Inflammatory macrophage treated with lipopolysaccharide for 4 hours (primary cell): Measurements from ENCODE around the gene TLE7.

Source experiments
- DNase-seq: peaks from one replicate; pipeline ENCODE4 v3.0.0-alpha.2; 2020

The TLE7 gene

GRCh38 chr16:71412270-71413160 lies 29.3 kb downstream of the TLE7 start:
- peak; percentile 55 for DNase-seq

DNA sequence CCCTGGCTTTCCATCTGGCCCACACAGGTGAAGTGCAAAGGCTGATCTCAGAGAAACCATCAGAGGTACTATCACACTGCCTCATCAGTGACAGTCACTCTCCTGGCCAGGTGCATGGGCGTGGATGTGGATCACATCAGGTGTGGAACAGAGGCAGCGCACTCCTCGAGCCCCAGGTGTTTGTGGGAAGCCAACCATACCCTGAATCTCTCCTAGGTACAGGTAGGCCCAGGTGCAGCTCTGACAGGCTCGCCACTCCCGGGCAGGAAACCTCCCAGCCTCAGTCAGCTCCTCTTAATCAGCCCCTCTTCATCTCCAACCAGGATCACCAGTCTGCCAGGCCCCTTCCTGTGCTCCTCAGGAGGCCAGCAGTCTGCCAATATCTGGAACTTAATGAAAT lies 31.7 kb downstream of the TLE7 start:
- no peak for DNase-seq

- DNase-seq = no peak
These were observed 32.7 kb downstream of the TLE7 start for GRCh38 chr16:71409011-71409775.

DNA sequence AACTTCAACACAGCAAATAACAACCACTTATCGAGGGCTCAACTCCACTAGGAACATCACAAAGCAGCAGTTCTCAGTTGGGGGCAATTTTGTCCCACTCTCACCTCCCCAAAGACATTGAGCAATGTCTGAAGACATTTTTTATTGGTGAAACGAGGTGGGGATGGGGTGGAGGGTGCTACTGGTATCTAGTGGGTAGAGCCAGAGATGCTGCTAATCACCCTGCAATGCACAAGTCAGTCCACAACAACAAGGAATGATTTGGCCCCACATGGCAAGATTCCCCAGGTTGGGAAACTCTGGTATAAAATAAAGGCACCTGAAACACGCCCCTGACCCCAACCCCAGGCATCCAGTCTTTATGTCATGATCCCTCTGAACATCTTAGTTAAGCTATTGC lies 33.3 kb downstream of the TLE7 start:
- no peak for DNase-seq

DNA sequence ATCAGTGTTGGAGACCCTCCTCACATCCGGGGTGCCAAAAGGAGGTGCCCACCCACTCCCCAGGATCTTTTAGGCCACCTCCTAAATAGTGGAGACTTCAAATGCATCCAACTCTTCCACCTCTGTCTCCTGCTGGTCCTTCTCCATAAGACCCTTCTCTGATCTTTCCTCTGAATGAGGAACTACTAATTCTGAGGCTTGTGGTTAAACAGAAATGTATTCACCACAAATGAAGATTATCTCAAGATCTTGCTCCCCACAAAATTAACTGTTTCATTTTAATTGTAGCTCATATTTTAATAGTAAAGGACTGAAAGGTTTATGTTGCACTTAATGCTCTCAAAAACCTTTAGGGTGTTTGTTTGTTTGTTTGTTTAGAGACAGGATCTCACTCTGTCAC lies 34.1 kb downstream of the TLE7 start:
- no peak for DNase-seq

DNA sequence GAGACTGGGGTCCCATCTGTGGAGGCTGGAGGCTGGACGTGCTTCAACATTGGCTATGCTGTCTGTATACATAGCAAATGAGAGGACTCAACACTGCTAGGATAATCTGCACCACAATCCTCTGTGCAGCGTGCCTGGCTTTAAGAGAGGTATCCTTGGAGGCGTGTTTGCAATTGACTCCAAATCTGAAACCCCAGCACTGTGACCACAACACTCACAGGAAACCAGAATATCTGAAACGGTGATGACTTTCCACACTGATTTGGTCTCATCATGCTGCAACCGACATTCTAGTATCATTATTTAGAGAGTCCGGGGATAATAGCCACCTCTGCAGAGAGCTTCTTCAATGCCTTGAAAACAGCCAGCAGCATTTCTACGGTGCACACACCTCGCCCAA lies 35.1 kb downstream of the TLE7 start:
- DNase-seq = no peak

DNA sequence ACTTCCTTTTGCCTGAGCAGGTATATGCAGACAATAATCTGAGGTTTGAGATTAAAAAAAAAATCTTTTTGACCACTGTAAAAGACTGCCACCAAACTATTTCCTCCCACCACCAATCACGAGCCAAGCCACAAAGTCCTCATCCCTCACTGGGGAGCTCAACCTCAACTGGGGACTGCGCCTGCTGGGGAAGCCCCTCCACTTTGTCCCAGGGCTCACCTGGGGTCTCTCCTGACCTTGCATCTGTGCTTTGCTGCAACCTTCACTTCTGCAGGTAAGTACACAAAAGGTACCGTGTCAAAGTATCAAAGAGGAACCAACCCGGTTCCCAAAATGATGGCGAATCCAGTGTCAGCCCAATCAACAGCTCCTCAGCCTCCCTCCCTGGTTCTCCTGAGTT lies 35.5 kb downstream of the TLE7 start:
- no peak for DNase-seq

- DNase-seq = no peak
These were observed 37.5 kb downstream of the TLE7 start for GRCh38 chr16:71404364-71404763.

DNA sequence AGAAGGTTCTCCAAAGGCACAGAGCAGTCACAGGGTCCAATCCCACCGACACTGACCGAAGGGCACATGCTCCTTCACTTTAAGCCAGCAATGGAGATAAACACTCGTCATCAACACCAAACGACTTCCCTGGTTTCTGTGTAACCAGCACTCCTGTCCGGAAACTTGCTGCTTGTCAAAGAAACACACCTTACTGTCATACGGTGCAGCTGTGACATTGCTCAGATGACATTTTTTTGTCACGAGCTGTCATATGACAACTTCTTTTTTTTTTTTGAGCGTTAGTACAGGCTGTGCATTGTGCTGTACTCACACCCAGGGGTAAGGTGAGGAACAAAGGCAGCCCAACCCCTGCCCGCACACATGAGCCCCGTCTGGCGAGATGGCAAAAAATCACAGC lies 39.2 kb downstream of the TLE7 start:
- DNase-seq = no peak

- DNase-seq = no peak
These were observed 39.8 kb downstream of the TLE7 start for GRCh38 chr16:71402007-71402406.

DNA sequence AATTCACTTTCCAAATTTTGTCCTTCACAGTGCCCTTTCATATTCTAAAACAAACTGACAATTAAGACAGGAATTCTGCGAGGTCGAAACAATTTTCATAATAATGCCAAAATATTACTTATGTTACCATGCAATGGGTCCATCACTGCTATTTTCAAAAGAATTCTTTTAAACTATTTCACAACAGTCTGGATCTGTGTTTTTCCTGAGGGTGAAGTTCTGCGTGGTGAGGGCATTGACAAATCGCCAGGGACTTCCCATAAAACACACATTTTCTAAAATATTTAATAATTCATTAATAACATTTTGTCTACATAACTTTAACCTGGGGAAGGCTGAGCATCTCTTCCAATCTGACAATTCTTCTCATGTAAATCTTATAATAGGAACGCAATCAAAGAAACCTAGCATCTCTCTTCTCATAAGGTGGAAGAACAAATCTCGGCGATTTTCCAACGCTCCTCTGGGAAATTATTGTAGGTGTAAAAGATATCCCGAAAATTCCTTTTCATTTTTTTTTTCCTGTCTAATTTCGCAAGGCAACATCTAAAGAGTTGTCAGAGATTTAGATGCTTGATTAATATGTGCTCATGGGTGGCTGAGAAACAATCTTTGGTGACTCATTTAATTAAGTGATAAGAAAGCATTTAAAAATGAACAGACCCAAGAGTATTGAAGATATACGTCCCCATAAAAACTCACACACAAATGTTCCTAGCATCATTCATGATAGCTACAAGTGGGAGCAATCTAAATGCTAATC lies 41.9 kb downstream of the TLE7 start:
- no peak for DNase-seq

- DNase-seq = no peak
These were observed 45.3 kb downstream of the TLE7 start for GRCh38 chr16:71396594-71396993.

- DNase-seq = no peak
These were observed 52.5 kb downstream of the TLE7 start for GRCh38 chr16:71389330-71389729.

DNA sequence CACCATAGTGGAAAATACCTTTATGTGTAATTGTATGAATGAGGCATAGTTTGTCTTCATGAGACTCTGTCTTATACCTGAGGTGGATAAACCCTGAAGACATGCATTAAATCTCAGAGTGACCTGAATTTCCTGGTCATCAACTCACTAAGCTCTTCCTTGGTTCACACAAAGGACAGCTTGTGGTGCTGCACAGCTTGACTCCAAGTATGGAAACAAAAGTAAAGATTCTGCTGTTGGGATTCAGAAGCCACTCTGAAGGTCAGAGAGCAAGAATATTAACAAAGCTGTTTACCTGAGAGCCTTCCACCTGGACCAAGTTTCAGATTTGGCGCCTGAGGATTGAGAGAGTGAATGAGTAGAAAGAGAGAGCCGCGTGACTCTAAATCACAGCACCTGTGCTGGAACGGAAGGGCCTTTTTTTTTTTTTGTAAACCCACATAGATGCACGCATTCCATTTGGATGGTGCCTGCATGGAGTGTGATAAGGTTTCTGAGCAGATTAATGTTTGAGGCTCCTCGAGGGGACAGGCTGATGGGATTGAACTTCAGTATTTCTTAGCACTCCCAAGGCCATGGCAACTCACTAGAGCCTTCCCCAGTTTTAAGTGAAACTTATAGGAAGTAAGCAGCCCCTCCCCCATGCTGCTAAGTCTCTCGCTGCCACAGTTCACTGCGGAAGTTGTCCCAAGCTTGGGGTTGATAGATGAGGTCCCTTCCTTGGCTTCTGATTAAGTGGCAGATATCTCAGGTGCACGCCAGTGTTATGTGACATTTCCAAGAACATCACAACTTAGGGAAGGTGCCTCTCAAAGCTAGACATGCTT lies 54.6 kb downstream of the TLE7 start:
- DNase-seq = no peak

GRCh38 chr16:71384073-71384724 lies 57.7 kb downstream of the TLE7 start:
- DNase-seq = no peak

DNA sequence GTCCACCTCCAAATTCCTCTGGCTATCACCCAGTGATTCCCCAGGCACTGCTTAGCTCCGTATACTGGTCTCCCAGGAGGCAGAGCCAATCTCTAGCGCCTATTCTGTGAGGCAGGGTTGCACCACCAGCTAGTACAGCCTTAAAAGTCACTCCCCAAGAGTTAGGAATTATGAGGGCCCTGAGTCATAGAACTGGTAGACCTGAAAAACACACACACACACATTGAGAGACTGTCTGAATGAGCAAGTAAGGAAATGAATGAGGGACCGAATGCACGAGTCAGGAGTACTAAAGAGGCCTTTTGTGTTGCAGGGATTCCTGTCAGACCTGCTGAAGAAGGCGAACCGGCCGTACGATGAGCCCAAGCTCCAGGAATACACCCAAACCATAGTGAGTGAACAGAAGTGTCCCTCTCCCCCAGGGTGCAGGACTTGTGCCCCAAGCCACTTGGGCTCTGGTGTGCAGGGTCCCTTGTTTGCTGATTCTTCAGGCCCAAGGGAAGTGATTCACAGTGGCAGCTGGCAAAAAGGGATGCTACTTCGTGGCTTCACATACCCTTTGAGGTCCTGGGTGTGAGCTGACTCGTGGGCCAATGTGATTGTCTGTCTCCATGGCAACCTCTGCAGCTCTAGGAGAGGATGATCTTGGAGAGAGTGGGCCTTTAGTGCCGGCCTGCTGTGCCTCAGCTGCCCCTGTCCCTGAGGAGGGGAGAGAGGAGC lies 58.6 kb downstream of the TLE7 start:
- DNase-seq = no peak

GRCh38 chr16:71380831-71381230 lies 61.0 kb downstream of the TLE7 start:
- DNase-seq = no peak
